ENCODE results near the gene KLHL14.

DNA sequence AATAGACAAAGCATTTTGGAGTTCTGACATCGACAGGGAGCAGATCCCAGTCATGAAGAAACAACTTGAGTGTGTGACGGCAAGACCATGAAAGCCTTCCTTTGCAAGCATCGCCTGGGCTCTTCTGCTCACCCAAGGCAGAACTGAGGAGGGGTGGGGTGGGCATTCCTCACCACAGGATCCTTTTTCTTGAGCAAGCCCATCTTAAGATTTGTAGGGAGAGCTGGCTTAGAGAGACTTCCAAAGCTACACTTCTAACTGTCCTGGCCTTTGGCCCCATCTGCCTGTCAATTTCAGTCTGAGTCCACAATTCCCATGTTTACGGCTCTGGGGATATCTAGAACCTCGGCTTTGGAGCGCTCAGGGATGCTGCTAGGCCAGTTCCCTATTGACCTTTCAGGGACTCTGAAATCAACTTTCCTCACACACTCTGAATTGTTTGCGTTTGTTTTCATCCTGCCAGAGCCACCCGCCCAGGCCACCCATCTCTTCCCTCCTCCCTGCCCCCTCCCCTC is 3.7 kb downstream of the KLHL14 start:
- TF ChIP-seq POLR2A (IDR thresholded peaks at IDR 0.05) (no peak), EP300 (IDR thresholded peaks at IDR 0.05; ENCODE audit: low read depth) (no peak), POLR2AphosphoS5 (IDR thresholded peaks at IDR 0.05) (no peak)
- TF ChIP-seq, protein P1, sequence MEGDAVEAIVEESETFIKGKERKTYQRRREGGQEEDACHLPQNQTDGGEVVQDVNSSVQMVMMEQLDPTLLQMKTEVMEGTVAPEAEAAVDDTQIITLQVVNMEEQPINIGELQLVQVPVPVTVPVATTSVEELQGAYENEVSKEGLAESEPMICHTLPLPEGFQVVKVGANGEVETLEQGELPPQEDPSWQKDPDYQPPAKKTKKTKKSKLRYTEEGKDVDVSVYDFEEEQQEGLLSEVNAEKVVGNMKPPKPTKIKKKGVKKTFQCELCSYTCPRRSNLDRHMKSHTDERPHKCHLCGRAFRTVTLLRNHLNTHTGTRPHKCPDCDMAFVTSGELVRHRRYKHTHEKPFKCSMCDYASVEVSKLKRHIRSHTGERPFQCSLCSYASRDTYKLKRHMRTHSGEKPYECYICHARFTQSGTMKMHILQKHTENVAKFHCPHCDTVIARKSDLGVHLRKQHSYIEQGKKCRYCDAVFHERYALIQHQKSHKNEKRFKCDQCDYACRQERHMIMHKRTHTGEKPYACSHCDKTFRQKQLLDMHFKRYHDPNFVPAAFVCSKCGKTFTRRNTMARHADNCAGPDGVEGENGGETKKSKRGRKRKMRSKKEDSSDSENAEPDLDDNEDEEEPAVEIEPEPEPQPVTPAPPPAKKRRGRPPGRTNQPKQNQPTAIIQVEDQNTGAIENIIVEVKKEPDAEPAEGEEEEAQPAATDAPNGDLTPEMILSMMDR (IDR thresholded peaks at IDR 0.05): no peak
